ENCODE data around the gene TMCC3.
"Not testable (repeated sequence)": the region's sequence is repeated elsewhere in the genome, so short reads cannot be mapped to it uniquely, and the experiment has no call there.

TMCC3 gene

DNA sequence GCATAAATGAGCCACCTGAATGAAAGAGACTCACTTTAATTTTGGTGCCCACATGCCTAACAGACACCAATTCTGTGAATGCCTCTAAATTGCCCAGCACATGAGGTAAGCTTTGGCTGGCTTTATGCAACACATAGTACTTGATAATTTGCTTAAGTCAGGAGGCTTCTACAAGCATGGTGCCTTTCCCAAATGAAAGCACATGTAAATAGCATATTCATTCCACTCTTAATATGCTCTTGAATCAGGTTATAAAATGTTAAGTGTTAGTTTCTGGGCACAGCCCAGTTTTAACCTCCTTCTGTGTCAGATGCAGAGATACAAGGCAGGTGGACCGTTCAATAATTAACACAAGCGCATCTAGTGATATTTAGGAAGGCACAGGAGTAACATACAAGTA is 15.6 kb downstream of the TMCC3 start:
- DNase-seq (ENCODE audit: low spot score) = no peak

DNA sequence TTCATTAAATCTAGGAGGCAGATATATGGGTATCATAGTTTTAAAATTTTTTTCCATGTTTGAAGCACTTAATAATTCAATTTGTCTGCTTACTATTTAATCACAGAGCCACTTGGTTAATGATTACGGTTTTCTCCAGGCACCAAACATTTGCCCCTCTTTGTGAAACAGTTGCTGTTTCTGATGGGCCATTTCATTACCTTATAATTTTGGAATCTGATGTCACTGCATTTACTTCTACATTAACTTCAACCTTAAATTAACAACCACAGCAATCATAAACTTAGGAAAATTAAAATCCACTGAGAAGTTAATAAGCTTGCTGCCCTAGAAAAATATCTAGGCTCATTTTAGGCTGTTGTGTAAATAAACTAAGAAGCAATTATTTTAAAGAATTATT is 17.0 kb downstream of the TMCC3 start:
- DNase-seq (ENCODE audit: low spot score) = no peak

DNA sequence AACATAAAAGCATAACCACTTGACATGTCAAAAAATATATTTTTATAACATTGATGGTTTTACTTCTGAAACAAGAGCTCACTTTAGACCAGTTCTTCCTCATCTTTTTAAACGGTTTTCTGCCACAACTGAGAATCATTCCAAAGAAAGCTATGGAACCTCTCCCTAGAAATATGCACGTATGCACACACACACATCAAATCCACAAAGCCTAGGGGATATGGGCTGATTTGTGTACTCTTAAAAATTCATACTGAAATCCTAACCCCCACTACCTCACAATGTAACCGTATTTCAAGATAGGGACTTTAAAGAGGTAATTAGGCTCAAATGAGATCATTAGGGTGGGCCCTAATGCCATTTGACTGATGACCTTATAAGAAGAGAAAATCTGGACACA is 19.3 kb downstream of the TMCC3 start:
- DNase-seq (ENCODE audit: low spot score) = no peak

DNA sequence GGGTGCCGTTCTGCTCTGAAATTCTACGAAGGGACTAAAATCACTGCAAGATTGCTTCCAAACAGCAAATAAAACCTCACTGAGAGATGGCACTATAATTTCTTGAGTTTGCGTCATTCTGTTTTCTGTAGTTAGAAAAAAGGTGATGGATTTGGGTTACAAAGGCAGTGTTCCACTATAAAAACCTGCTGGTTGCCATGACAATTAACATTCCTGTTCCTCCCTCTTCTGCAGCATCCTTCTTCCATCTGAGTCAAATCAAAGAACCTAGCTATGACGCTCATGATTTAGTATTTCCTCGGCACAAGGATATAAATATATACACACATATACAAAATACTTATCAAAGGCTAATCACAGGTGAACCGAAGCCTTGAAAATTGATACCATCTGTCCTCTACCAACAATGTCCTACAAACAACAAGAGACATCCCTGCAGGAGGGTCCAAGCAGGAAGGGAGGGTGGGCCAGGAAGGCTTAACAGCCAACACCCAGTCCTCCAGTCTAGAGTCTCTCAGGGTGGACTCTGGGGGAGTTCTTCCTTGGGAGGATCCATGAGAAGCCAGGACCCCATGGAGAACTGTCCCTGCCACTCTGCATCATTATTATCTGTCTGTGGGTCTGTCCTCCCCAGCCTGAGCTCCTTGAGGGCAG is 21.4 kb downstream of the TMCC3 start:
- no peak for DNase-seq (ENCODE audit: low spot score)

DNA sequence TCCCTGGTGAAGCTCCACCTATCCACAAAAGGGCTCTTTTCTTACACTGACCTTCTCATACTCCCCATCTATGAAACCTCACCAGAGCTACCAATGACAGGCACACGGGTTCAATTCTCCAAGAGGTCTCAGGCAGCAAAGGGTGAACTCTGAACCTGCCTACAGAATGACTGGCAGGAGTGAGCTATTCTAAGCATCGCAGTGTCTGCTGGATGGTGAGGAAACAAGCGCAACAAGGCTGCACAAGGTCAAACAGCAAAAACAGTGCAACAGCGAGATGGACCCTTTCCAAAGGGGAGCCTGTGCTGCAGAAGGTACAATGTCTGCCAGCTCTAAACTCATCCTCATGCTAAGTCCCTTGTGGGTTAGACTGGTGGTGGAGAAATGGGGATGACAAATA is 22.0 kb downstream of the TMCC3 start:
- DNase-seq (ENCODE audit: low spot score) = no peak

DNA sequence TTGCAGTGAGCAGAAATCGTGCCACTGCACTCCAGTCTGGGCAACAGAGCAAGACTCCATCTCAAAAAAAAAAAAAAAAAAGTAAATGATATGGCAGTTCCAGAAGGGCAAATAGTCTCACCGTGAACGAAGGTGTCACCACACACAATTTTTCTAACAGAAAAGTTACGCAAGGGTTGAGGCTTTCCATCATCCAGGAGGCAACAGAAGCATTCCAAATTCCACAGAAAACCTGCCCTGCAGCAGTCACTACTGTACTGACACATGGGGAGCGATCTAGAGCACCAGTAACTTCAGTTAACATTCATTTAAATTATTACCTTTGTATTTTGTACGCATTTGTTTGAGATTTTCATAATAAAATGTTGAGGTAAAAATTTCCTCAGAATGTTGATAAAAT is 24.8 kb downstream of the TMCC3 start:
- DNase-seq (ENCODE audit: low spot score) = no peak

DNA sequence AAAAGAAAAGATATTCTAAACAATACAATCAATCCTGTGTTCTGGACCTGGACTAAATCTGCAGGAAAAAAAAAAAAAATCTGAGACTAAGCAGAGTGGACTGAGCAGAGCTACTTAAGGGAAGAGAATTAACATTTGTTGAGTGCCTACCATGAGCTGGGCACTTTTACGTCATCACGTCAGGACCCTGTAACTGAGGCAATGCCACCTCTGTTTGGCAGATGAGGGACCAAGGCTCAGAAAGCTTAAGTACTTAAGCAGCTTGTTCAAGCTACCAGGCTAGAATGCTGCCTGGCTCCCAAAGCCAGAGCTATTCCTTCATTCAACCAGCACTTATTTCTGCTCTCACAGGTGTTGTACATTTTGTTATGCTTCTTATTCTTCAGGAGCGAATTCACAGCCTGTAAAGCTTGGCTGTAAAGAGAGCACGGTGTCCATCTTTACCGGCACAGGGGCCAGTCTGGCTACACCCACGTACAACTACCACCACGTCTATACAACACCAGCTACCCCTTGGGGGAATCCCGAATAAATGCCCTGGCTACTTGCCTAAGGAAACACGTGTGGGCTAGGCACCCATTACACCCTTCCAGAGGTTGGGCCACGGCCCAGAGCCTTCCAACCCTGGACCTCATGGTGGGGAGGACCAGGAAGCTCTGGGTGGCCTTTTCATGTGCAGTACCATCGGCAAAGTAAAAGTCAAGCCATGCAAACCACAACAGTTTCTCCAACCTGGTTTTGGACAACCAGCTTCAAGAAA is 27.0 kb downstream of the TMCC3 start:
- DNase-seq (ENCODE audit: low spot score) = no peak

DNA sequence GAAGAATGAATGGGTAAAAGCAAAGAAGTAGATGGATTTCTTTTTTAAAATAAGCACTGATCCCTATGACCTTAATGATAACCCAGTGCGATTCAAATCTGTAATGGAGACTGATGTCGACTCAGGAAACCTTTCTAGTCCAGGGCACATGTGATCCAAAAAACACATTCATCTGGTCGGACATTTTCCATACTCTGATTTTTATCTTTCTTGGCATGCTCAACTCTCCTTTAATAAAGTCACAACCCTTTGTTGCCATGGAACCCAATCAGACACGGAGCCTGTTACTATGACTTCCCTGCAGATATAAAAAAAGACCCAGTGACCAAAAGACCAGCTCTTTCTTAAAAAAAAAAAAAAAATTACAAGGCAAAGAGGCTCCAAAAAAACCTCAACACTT is 27.9 kb downstream of the TMCC3 start:
- no peak for DNase-seq (ENCODE audit: low spot score)

DNA sequence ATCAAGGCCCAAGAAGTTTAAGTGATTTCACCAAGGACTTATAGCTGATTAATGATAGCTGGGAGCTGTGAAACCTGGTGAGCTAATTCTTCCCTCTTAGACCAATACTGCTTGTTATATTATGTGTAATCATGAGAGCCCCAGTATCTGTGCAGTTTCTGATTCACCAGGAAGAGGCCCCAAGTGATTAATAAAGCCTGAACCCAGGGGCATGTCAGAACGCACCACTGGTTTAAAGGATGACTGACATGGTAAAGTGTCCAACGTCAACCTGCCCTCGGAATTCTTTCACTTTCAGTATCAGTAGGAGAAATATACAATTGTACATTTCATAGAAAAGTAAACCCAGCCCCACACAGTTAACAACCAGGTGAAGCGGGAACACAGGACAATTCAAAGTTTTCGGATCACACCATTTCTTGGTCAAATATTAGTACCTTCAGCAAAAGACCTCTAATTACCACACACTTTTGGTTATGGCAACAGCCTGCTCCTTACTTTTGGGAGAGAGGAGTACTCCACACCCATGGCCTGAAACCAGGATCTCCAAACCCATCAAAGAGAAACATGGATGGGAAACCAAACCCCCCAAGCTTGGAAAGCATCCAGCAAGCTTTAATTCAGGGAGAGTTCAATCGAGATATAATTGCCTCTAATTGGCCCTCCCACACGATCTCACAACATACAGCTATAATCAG is 28.5 kb downstream of the TMCC3 start:
- no peak for DNase-seq (ENCODE audit: low spot score)

DNA sequence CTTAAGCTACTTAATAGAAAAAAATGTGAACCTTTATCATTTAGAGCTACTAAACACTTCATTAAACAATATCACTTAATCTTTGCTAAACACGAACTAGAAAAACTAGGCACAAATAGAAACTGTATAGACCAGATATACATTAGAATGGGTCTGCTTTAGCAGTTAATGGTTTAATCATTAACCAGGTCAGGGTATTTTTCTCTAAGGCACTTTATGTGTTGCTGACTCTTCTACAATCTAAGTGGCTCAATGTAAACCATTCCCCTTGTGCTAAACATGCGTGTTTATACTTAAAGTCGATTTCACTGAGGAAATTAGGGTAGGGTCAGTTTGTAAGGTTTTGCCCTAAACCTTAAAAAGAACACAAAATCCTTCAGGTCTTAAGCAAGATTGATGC is 29.7 kb downstream of the TMCC3 start:
- DNase-seq (ENCODE audit: low spot score) = no peak

DNA sequence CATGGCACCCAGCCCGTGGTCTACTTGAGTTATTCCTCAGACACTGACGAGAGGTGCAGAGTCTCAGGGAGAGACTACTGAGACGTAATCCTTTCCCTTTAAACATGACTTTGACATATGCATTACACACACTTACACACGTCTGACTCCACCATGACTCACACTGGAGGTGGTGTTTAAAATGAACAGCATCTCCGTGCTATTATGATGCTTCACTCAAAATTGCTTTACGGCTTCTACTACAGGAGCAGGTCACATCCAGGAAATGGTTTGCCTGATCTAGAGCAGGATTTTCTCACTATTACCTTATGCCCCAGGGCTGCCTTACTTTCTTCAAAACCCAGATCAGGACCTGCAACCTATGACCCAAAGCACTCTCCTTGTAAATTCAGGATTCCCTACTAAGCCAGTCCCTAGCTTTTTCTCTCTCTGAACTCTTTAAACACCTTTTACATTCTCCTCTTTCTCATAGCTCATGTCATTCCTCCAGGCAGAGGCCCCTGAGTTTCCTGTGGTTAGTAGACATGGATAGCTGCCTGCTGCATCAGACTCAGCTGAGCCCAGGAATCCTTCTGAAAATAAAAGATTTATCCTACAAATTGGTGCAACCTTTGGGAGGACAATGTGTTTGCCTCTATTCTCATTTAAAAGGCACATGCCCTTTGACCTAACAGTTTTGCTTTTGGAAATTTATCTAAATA is 31.2 kb downstream of the TMCC3 start:
- DNase-seq (ENCODE audit: low spot score) = no peak

DNA sequence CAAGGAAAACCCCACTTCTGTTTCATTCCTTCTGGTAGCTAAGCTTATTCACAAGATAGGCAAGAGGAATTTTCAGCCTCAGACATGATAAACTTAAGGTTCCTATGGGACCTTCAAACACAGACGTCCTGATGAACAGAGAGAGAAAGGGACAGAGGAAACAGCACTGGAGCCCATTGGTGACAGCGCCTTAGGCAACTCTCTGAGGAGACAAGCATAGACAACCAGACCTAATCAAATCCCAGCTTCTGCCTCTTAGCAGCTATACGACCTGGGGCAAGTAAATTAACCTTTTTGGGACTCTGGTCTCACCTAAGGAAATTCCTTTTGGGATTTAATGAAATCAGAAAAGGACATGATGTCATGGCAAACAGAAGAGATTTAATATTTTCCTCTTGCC is 33.3 kb downstream of the TMCC3 start:
- no peak for DNase-seq (ENCODE audit: low spot score)

DNA sequence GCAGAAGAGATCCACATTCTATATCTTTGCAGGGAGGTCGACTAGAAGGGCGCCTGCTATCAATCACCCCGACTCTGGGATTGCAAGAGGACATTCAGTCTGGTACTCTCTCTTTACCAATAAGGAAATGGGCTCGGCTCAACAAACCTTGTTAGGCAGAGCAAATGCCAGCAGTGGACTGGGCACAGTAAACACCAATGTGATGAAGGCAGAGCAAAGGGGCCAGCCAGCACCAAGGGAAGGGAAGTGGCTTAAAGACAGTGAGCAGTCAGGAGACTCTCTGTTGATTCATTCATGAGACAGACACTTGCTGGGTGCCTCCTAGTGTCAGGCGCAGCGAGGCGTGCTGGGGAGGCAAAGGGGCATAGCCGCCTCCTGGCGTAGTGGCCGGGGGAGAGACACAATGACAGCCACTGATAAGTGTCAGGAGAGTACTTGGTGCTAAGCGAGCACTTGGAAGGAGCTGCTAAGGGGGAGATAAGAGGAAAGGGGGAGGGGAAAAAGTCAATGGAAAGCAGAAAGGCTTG is 34.1 kb downstream of the TMCC3 start:
- peak; percentile 24 for DNase-seq (ENCODE audit: low spot score)

DNA sequence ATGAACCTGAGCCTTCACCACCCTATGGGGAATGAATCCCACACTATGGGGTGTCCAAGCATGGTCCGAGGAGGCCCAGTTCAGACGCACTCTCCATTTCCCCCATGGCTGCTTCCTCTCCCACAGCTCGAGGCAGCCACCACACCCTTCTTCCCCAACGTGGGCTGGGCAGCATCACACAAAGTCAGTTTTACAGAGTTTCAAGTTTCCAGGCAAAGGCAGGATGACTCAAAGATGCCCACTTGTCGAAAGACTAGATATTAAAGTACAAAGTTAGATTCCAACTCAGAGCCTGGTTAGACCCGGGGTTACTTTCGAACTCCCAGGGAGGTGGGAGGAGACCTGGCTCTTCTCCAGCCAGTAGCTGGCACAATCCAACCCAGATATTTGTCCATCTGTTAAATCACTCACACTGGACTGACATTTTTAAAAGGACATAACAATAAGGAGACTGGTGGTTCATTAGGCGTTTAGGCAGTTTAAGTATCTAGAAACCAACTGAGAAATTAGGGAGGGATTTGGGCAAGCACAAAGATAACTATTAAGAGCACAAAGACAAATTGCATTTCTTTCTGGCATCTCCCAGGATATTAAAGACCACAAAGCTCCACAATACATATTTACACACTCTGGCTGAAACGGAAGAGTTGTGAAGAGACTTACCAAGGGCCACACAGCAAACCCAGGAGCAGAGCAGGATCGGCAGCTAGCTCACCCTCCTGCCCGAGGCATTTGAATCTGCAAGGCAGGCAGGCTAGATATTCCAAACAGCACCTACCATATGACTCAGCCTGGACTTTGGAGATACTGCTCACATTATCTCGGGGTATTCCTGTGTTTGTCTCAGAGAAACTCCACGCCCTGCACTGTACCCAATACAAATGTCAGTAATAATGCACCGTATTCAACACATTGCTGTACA is 34.8 kb downstream of the TMCC3 start:
- DNase-seq (ENCODE audit: low spot score) = peak; percentile 25

DNA sequence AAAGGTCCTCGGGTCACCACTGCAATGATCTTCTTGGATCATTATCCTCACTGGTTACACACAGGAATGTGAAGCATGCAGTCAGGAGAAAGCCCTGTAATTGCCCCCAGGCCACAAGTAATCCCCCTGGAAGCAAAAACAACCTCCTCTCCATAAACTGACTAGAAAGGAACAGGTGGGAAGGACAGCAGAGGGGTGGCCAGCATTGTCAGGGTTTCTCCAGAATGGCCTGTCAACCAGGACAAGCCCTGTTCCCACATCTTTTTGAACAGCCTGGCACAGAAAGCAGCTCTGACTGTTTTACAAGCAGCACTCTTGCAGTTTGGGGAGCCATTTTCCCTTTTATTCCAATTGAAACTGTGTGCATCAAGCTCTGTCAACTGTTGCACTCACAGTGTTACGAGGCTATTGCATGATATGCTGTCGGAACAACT is 36.1 kb downstream of the TMCC3 start:
- DNase-seq (ENCODE audit: low spot score) = peak; percentile 66

DNA sequence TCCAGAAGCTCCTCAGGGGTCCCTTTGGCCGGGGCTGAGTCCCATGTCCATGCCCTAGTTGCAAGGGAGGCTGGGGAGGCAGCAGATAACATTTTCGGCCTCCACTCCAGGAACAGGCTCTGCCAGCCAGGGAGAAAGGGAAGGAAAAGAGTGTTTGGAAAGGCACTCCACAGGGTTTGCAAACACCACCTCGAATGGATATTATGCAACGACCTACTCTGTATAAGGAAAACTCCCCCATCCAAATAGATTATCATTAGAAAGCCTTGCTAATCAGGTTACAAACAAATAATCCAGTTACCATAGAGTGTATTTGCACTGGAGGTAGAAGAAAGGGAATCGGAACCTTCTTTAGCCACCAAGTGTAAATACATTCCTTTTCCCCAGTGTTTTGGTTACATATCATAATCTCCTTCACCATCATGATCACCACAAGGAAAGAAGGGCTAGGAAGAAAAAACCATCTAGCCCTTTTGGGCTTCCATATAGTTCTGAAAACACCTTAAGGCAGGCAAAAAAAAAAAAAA is 40.4 kb downstream of the TMCC3 start:
- DNase-seq (ENCODE audit: low spot score) = no peak

DNA sequence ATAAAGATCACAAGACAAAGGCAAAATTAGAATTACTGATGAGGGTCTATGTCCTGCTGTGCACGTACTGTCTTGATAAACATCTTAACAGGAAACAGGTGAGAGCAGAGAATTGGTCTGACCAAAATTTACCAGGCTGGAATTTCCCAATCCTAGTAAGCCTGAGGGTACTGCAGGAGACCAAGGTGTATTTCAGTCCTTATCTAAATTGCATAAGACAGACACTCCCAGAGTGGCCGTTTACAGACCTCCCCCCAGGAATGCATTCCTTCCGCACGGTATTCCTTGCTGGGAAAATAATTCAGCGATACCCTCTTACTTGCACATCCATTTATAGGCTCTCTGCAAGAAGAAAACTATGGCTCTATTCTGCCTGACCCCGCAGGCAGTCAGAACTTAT is 43.5 kb downstream of the TMCC3 start:
- DNase-seq (ENCODE audit: low spot score) = not testable (repeated sequence)

DNA sequence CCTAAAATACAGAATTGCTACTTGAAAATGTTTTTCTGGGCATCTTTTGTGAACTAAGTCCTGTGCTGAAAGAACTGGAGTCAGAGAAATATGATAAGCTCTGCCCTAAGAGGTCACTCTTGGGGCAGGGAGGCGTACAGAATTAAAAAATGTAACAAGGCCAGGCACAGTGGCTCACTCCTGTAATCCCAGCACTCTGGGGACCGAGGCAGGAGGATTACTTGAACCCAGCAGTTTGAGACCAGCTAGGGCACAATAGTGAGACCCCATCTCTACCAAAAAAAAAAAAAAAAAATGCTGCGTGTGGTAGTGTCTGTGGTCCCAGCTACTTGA is 46.0 kb downstream of the TMCC3 start:
- DNase-seq (ENCODE audit: low spot score) = no peak

DNA sequence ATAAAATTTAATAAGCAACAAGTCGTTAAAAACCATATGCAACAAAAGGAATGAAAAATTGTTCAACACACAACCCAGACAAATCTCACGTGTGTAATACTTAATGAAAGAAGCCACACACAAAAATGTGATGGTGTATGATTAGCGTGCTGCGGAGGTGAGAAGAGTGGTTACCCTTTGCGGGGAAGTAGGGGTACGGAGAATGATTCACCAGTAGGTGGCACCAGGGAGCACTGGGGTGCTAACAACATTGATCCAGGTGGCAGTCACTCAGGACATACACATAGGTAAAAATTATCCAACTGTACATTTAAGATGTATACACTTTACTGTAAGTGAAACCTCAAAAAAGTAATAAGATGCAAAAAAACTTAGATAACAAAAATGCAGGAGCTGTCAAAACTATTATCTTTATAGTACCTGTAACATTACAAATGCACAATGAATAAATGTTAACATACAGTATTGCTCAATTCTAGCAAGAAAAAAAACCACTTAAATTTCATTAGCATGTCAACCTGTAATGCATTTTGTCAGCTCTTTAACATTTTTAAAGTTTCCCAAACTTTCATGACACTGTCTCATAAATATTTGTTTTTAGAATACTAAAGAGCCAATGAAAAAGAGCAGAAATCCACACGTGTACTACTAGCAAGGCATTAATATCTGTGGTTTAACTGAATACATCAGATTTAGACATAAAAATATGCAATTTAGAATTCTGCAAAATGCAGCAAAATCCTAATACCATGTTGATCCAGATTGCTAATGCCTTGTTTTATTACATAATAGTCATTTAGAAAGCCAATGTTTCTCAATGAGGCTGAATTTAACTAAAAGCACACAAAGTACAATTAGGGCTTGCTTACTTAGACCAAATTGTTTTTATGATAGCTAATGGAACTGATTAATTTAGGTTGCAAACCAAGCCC is 46.7 kb downstream of the TMCC3 start:
- peak; percentile 52 for DNase-seq (ENCODE audit: low spot score)

DNA sequence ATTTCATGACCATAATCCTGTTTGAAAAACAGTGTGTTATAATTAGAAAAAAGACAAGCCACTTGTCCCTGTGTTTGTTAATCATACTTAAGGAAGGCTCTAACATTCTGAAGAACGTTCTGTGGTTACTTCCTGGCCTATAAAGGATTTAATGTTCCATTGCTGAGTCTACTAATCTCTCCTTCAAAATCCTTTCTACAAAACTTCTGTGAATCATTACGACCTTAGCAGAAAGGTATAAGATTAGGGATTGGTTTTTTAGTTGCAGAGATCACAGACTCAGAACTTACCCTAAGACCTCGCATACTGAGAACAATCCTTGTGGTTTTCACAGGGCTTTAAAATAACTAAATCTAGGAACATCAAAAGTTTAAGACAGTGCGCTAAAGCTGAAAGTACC is 48.3 kb downstream of the TMCC3 start:
- DNase-seq (ENCODE audit: low spot score) = no peak
